ENCODE measurements around the gene TANK. TPM values are rescaled to one million over a fixed set of nuclear protein-coding genes. Genes with fewer than 3 reads are reported as not detected.

The TANK gene
- total and polyA plus RNA-seq, 2 of the 13 experiments (the other 11 are each of a cell fraction or from before 2014, with no cell fraction given), result 66.9 to 96.1 TPM

- TF ChIP-seq HNF4G (IDR thresholded peaks at IDR 0.05; ENCODE audit: borderline replicate concordance, low read depth, low read length), result peak; percentile 92
- TF ChIP-seq HNF4G (CRISPR knock-in tag; IDR thresholded peaks at IDR 0.05; ENCODE audit: borderline replicate concordance, low read depth), result peak; percentile 18; the same call in 1 of the 2 replicates
- TF ChIP-seq ZNF124 (CRISPR knock-in tag; IDR thresholded peaks at IDR 0.05), result no peak
- TF ChIP-seq ISL2 (CRISPR knock-in tag; IDR thresholded peaks at IDR 0.05), result peak; percentile 82
- no peak for TF ChIP-seq ZNF557 (CRISPR knock-in tag; IDR thresholded peaks at IDR 0.05)
- no peak for TF ChIP-seq ATF7 (IDR thresholded peaks at IDR 0.05)
- no peak for TF ChIP-seq ATF7 (CRISPR knock-in tag; IDR thresholded peaks at IDR 0.05)
- peak; percentile 95 for TF ChIP-seq NCOR1 (IDR thresholded peaks at IDR 0.05; ENCODE audit: borderline replicate concordance, low read length)
- TF ChIP-seq SIN3B (IDR thresholded peaks at IDR 0.05; ENCODE audit: low read length), result peak; percentile 15; the same call in 1 of the 2 replicates
- peak; percentile 64 for TF ChIP-seq KAT8 (CRISPR knock-in tag; IDR thresholded peaks at IDR 0.05)
- TF ChIP-seq FOXK1 (CRISPR knock-in tag; IDR thresholded peaks at IDR 0.05; ENCODE audit: borderline replicate concordance, low read depth), result peak; percentile 35; the same call in 1 of the 2 replicates
- TF ChIP-seq SMC3 (IDR thresholded peaks at IDR 0.05; ENCODE audit: low read length), result no peak; the same call in 1 of the 2 replicates
- TF ChIP-seq SIX1 (CRISPR knock-in tag; IDR thresholded peaks at IDR 0.05; ENCODE audit: borderline replicate concordance), result peak; percentile 10; the same call in 1 of the 2 replicates
- no peak for TF ChIP-seq ZNF879 (CRISPR knock-in tag; IDR thresholded peaks at IDR 0.05)
- TF ChIP-seq HNRNPUL1 (IDR thresholded peaks at IDR 0.05; ENCODE audit: low read depth, low read length), result peak; percentile 91
- peak; percentile 94 for TF ChIP-seq FOXA1 (IDR thresholded peaks at IDR 0.05)
- TF ChIP-seq FOXA1 (CRISPR knock-in tag; IDR thresholded peaks at IDR 0.05), result peak; percentile 75
- no peak for TF ChIP-seq KDM2A (CRISPR knock-in tag; IDR thresholded peaks at IDR 0.05; ENCODE audit: borderline replicate concordance, low read depth)
- no peak for TF ChIP-seq KLF13 (CRISPR knock-in tag; IDR thresholded peaks at IDR 0.05)
- TF ChIP-seq HNRNPK (IDR thresholded peaks at IDR 0.05; ENCODE audit: low read depth, low read length, poor library complexity, severe bottlenecking), result no peak
- TF ChIP-seq TIGD3 (CRISPR knock-in tag; IDR thresholded peaks at IDR 0.05; ENCODE audit: borderline replicate concordance), result no peak
- TF ChIP-seq ZNF280D (CRISPR knock-in tag; IDR thresholded peaks at IDR 0.05), result 0 out of 2 replicates have a peak, but pooled peaks have one; percentile 36
- no peak for TF ChIP-seq ZBTB34 (CRISPR knock-in tag; IDR thresholded peaks at IDR 0.05)
- peak; percentile 60; the same call in 1 of the 2 replicates for TF ChIP-seq POGZ (CRISPR knock-in tag; IDR thresholded peaks at IDR 0.05)
These were observed 587 bp upstream of the TANK start (continued) for GRCh38 chr2:161159456-161160225.

Data from HepG2 (cell line).